ENCODE results near the gene TMEM45B.

DNA sequence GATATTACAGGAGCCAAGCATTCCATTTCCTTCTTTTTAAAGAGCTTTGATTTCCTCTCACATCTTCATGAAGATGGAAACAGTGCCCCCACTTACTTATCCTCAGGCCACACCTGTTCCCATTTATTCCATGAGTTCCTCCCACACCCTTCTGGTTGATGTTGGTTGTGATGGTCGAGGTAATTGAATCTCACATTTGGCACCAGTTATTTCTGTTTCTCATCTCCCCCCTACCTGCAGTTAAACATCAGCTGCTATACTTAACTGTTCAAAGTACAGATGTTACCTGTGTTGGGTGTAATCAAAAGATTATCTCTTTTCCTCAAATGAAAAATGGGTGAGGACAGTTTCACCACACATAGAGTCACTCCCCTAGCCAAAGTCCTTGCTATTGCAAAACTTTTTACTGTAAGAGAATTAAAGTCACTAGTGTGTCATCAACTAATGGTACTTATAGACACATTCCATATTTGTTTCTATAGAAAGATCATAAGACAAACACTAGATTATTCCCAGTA is 1.9 kb downstream of the TMEM45B start:
- TF ChIP-seq, protein P1, sequence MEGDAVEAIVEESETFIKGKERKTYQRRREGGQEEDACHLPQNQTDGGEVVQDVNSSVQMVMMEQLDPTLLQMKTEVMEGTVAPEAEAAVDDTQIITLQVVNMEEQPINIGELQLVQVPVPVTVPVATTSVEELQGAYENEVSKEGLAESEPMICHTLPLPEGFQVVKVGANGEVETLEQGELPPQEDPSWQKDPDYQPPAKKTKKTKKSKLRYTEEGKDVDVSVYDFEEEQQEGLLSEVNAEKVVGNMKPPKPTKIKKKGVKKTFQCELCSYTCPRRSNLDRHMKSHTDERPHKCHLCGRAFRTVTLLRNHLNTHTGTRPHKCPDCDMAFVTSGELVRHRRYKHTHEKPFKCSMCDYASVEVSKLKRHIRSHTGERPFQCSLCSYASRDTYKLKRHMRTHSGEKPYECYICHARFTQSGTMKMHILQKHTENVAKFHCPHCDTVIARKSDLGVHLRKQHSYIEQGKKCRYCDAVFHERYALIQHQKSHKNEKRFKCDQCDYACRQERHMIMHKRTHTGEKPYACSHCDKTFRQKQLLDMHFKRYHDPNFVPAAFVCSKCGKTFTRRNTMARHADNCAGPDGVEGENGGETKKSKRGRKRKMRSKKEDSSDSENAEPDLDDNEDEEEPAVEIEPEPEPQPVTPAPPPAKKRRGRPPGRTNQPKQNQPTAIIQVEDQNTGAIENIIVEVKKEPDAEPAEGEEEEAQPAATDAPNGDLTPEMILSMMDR (conservative IDR thresholded peaks at IDR 0.05; ENCODE audit: low read depth in 2 of 2) = no peak
- no peak for TF ChIP-seq POLR2AphosphoS5 (IDR thresholded peaks at IDR 0.05; ENCODE audit: low read depth)
- TF ChIP-seq EZH2 (IDR thresholded peaks at IDR 0.05; ENCODE audit: low read depth, unreplicated experiment) = no peak
- TF ChIP-seq, protein P2, sequence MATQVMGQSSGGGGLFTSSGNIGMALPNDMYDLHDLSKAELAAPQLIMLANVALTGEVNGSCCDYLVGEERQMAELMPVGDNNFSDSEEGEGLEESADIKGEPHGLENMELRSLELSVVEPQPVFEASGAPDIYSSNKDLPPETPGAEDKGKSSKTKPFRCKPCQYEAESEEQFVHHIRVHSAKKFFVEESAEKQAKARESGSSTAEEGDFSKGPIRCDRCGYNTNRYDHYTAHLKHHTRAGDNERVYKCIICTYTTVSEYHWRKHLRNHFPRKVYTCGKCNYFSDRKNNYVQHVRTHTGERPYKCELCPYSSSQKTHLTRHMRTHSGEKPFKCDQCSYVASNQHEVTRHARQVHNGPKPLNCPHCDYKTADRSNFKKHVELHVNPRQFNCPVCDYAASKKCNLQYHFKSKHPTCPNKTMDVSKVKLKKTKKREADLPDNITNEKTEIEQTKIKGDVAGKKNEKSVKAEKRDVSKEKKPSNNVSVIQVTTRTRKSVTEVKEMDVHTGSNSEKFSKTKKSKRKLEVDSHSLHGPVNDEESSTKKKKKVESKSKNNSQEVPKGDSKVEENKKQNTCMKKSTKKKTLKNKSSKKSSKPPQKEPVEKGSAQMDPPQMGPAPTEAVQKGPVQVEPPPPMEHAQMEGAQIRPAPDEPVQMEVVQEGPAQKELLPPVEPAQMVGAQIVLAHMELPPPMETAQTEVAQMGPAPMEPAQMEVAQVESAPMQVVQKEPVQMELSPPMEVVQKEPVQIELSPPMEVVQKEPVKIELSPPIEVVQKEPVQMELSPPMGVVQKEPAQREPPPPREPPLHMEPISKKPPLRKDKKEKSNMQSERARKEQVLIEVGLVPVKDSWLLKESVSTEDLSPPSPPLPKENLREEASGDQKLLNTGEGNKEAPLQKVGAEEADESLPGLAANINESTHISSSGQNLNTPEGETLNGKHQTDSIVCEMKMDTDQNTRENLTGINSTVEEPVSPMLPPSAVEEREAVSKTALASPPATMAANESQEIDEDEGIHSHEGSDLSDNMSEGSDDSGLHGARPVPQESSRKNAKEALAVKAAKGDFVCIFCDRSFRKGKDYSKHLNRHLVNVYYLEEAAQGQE (IDR thresholded peaks at IDR 0.05; ENCODE audit: unreplicated experiment) = no peak
- TF ChIP-seq EZH2phosphoT487 (IDR thresholded peaks at IDR 0.05; ENCODE audit: unreplicated experiment) = no peak
- no peak for TF ChIP-seq CREB1 (CRISPR knock-in tag; IDR thresholded peaks at IDR 0.05; ENCODE audit: low read depth)
- TF ChIP-seq NANOG (IDR thresholded peaks at IDR 0.05; ENCODE audit: borderline replicate concordance) = no peak
- no peak for TF ChIP-seq JUNB (IDR thresholded peaks at IDR 0.05; ENCODE audit: unreplicated experiment)
- TF ChIP-seq, protein P3, sequence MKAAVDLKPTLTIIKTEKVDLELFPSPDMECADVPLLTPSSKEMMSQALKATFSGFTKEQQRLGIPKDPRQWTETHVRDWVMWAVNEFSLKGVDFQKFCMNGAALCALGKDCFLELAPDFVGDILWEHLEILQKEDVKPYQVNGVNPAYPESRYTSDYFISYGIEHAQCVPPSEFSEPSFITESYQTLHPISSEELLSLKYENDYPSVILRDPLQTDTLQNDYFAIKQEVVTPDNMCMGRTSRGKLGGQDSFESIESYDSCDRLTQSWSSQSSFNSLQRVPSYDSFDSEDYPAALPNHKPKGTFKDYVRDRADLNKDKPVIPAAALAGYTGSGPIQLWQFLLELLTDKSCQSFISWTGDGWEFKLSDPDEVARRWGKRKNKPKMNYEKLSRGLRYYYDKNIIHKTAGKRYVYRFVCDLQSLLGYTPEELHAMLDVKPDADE (IDR thresholded peaks at IDR 0.05) = no peak

Measured in GM23338 (cell line).